K562 (cell line): ENCODE data around the gene C2orf81. TPM values are rescaled to one million over a fixed set of nuclear protein-coding genes. Genes with fewer than 3 reads are reported as not detected.

Source experiments
- CGGBP1 ChIP-seq: fragments of 250-450 bp; sonication (Bioruptor Pico); IDR thresholded peaks from 2 replicates; pipeline ENCODE4 v1.9.0; 2021; ENCODE audit warnings: mild to moderate bottlenecking
- CXXC5 ChIP-seq: fragments of 250-450 bp; sonication (Bioruptor Pico); IDR thresholded peaks from 2 replicates; pipeline ENCODE4 v1.8.0; 2022; ENCODE audit warnings: inconsistent platforms, mild to moderate bottlenecking, moderate library complexity
- GTF2E2 ChIP-seq: fragments of 200-800 bp; sonication (Bioruptor generic); IDR thresholded peaks from 2 replicates; pipeline ENCODE4 v1.6.1; 2016; ENCODE audit warnings: missing genetic modification characterization, missing compliant biosample characterization
- HOMEZ ChIP-seq: fragments of 250-450 bp; sonication (Bioruptor Pico); IDR thresholded peaks from 2 replicates; pipeline ENCODE4 v1.4.0; 2020; ENCODE audit warnings: mild to moderate bottlenecking, moderate library complexity
- HSF4 ChIP-seq: fragments of 250-450 bp; sonication (Bioruptor Pico); IDR thresholded peaks from 2 replicates; pipeline ENCODE4 v2.1.2; 2022; ENCODE audit warnings: mild to moderate bottlenecking, moderate library complexity, borderline replicate concordance
- RAD21 ChIP-seq, 2 experiments: fragments of 250-450 bp in 1 of 2; fragments of 450-650 bp in 1 of 2; sonication (Bioruptor Pico) in 1 of 2; formaldehyde crosslinking in 1 of 2; IDR thresholded peaks in 1 of 2; conservative IDR thresholded peaks in 1 of 2; 2 replicates each; pipeline versions ENCODE4 v1.4.0 to v1.8.0; 2020 to 2022; ENCODE audit warnings: mild to moderate bottlenecking in 2 of 2, moderate library complexity in 1 of 2
- RBFOX2 ChIP-seq: fragments of 200-400 bp; formaldehyde crosslinking; IDR thresholded peaks from 2 replicates; pipeline ENCODE4 v1.6.1; 2017; ENCODE audit warnings: low read depth, mild to moderate bottlenecking, low read length, moderate library complexity
- TAF9B ChIP-seq: fragments of 450-650 bp; IDR thresholded peaks from 2 replicates; pipeline ENCODE4 v1.6.1; 2018; ENCODE audit warnings: mild to moderate bottlenecking; ENCODE audit not compliant: partially characterized antibody
- TRIM24 ChIP-seq, 2 experiments: fragments of 450-650 bp; IDR thresholded peaks; 2 replicates each; pipeline ENCODE4 v1.6.1; 2016
- ZFPM2 ChIP-seq: fragments of 250-450 bp; sonication (Bioruptor Pico); IDR thresholded peaks from 2 replicates; pipeline ENCODE4 v1.5.1; 2022; ENCODE audit warnings: mild to moderate bottlenecking
- polyA plus RNA-seq, 8 experiments: library from polyadenylated mRNA; depleted of rRNA in 4 of 8; stranded (reverse) in 5 of 8; unstranded in 3 of 8; fragments of >200 nt; fragmentation: Nextera tagmentation in 2 of 8; fragmentation: Illumina TruSeq in 1 of 8; extraction: Ambion mirVana in 2 of 8; extraction: Trizol in 1 of 8; gene quantifications; 2 replicates each; pipeline versions ENCODE4 v1.2.1 to v1.2.3, GENCODE V29; 2011 to 2014; ENCODE audit warnings: inconsistent platforms in 1 of 8, missing spikeins in 1 of 8
- total RNA-seq, 7 experiments: library from RNA; depleted of rRNA in 6 of 7; stranded (reverse); fragments of >200 nt in 6 of 7; fragmentation: Illumina TruSeq in 2 of 7; extraction: Trizol in 2 of 7; gene quantifications; 2 replicates each; pipeline versions ENCODE4 v1.2.1 to v1.2.3, GENCODE V29; 2011 to 2021; ENCODE audit warnings: low replicate concordance in 1 of 7
- TF ChIP-seq, protein P1 (sequence below): sonication (generic); formaldehyde crosslinking; IDR thresholded peaks from 2 replicates; pipeline ENCODE4 v1.8.0; 2022; ENCODE audit warnings: mild to moderate bottlenecking, missing genetic modification reagents, borderline replicate concordance
- TF ChIP-seq, protein P2 (sequence below), 2 experiments: fragments of 150-350 bp in 1 of 2; IDR thresholded peaks; 2 replicates each; pipeline ENCODE4 v1.6.1; 2012 to 2016; ENCODE audit warnings: low read depth in 2 of 2, low read length in 2 of 2, mild to moderate bottlenecking in 1 of 2, moderate library complexity in 1 of 2
- TF ChIP-seq, protein P3 (sequence below): IDR thresholded peaks from 2 replicates; pipeline ENCODE4 v1.6.1; 2012; ENCODE audit warnings: low read depth, low read length, improper control_type of control experiment, borderline replicate concordance
- TF ChIP-seq, protein P4 (sequence below): fragments of 200-800 bp; sonication (Bioruptor generic); IDR thresholded peaks from 2 replicates; pipeline ENCODE4 v1.6.1; 2017; ENCODE audit warnings: missing genetic modification characterization, missing compliant biosample characterization

The C2orf81 gene
- total and polyA plus RNA-seq, 9 of the 15 experiments (the other 6 are each of a cell fraction or from before 2014, with no cell fraction given) = 0.06 TPM; not detected in 8

- TF ChIP-seq, protein P1, sequence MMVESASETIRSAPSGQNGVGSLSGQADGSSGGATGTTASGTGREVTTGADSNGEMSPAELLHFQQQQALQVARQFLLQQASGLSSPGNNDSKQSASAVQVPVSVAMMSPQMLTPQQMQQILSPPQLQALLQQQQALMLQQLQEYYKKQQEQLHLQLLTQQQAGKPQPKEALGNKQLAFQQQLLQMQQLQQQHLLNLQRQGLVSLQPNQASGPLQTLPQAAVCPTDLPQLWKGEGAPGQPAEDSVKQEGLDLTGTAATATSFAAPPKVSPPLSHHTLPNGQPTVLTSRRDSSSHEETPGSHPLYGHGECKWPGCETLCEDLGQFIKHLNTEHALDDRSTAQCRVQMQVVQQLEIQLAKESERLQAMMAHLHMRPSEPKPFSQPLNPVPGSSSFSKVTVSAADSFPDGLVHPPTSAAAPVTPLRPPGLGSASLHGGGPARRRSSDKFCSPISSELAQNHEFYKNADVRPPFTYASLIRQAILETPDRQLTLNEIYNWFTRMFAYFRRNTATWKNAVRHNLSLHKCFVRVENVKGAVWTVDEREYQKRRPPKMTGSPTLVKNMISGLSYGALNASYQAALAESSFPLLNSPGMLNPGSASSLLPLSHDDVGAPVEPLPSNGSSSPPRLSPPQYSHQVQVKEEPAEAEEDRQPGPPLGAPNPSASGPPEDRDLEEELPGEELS (CRISPR knock-in tag) = no peak
- TF ChIP-seq GTF2E2 (tag) (no peak), TRIM24 (IDR thresholded peaks at IDR 0.05) (no peak), CXXC5 (CRISPR knock-in tag) (0 out of 2 replicates have a peak, but pooled peaks have one; percentile 25), CGGBP1 (CRISPR knock-in tag) (no peak), RBFOX2 (peak; percentile 67), ZFPM2 (CRISPR knock-in tag) (no peak), HOMEZ (no peak), RAD21 (CRISPR knock-in tag; conservative IDR thresholded peaks at IDR 0.05 in 1 of 2, IDR thresholded peaks at IDR 0.05 in 1 of 2) (peak; percentile 57 to 62), TAF9B (peak; percentile 27), HSF4 (CRISPR knock-in tag) (no peak)
- TF ChIP-seq, protein P2, sequence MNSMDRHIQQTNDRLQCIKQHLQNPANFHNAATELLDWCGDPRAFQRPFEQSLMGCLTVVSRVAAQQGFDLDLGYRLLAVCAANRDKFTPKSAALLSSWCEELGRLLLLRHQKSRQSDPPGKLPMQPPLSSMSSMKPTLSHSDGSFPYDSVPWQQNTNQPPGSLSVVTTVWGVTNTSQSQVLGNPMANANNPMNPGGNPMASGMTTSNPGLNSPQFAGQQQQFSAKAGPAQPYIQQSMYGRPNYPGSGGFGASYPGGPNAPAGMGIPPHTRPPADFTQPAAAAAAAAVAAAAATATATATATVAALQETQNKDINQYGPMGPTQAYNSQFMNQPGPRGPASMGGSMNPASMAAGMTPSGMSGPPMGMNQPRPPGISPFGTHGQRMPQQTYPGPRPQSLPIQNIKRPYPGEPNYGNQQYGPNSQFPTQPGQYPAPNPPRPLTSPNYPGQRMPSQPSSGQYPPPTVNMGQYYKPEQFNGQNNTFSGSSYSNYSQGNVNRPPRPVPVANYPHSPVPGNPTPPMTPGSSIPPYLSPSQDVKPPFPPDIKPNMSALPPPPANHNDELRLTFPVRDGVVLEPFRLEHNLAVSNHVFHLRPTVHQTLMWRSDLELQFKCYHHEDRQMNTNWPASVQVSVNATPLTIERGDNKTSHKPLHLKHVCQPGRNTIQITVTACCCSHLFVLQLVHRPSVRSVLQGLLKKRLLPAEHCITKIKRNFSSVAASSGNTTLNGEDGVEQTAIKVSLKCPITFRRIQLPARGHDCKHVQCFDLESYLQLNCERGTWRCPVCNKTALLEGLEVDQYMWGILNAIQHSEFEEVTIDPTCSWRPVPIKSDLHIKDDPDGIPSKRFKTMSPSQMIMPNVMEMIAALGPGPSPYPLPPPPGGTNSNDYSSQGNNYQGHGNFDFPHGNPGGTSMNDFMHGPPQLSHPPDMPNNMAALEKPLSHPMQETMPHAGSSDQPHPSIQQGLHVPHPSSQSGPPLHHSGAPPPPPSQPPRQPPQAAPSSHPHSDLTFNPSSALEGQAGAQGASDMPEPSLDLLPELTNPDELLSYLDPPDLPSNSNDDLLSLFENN (IDR thresholded peaks at IDR 0.05; ENCODE audit: low read depth in 2 of 2, low read length in 2 of 2) = no peak
- TF ChIP-seq, protein P3, sequence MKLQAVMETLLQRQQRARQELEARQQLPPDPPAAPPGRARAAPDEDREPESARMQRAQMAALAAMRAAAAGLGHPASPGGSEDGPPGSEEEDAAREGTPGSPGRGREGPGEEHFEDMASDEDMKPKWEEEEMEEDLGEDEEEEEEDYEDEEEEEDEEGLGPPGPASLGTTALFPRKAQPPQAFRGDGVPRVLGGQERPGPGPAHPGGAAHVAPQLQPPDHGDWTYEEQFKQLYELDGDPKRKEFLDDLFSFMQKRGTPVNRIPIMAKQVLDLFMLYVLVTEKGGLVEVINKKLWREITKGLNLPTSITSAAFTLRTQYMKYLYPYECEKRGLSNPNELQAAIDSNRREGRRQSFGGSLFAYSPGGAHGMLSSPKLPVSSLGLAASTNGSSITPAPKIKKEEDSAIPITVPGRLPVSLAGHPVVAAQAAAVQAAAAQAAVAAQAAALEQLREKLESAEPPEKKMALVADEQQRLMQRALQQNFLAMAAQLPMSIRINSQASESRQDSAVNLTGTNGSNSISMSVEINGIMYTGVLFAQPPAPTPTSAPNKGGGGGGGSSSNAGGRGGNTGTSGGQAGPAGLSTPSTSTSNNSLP = peak; percentile 84
- TF ChIP-seq, protein P4, sequence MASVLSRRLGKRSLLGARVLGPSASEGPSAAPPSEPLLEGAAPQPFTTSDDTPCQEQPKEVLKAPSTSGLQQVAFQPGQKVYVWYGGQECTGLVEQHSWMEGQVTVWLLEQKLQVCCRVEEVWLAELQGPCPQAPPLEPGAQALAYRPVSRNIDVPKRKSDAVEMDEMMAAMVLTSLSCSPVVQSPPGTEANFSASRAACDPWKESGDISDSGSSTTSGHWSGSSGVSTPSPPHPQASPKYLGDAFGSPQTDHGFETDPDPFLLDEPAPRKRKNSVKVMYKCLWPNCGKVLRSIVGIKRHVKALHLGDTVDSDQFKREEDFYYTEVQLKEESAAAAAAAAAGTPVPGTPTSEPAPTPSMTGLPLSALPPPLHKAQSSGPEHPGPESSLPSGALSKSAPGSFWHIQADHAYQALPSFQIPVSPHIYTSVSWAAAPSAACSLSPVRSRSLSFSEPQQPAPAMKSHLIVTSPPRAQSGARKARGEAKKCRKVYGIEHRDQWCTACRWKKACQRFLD (CRISPR knock-in tag) = peak; percentile 81; the same call in 1 of the 2 replicates
Measured at GRCh38 chr2:74391580-74392448, 29.6 kb downstream of the C2orf81 start (continued).
